NCI-H1694 treated with DMSO at 0.1 percent for 48 hours (cell line): ENCODE results near the gene KCTD5.

ENCODE experiments used
- DNase-seq: peaks from one replicate; lab custom pipeline; 2025; lab: John Stamatoyannopoulos, UW

The KCTD5 gene

DNA sequence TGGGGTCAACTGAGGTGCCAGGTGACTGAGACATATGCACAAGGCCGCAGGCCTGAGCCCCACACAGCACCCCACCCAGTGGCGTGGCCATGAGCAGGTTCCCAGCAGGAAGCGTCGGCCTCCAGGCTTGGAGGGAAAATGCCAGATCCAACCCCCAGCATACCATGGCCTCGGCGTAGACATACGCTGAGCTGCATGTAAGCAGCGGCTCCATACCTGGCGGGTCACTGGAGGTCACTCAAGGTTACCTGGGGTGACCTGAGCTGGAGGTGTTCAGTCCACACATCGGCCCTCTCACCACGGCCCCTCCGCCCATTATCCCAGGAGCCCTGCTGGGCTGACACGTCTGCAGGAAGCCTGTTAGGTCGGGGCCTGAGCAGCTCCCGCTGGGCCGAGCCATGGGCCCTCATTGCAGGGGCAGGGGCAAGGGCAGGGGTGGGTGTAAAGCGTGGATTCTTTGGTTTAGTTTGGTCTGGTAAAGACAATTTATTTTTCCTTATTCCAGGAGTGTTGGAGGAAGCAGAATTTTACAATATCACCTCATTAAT, 15.2 kb downstream of the KCTD5 start:
- DNase-seq, result no peak

DNA sequence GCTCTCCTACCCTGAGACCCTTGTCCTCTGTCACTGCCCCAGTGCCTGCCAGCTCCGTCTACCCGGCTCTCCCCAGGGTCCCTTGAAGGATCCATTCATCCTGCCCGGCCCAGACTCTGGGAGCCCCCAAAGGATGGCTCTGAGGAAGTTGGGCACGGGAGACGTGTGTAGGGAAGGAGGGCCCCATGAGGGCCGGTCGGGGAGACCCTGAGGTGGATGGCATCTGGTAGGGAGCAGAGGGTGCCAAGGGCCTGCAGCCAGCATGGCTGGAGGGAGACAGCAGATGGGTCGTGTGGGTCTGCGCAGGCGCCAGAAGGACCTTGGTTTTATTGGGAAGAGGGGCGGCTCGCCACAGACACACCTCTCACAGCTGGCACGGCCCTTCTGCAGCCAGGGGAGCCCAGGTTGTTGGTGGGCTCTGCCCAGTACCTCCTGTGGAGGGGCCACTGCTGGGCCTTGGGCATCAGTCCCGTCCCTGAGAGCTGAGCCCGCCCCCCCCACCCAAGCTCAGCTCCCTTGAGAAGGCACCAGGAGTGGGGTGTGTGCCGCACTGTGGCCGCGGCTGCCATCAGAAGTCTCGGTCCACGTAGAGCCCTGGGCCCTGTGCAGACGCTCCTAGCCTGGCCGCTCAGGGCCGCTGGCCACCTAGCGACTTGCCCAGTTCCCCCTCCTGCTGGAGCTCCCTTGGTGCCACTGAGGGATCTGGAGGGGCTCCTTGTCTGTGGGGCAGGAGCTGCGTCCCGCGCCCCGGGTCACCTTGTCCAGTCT, 16.0 kb downstream of the KCTD5 start:
- DNase-seq, result no peak

DNA sequence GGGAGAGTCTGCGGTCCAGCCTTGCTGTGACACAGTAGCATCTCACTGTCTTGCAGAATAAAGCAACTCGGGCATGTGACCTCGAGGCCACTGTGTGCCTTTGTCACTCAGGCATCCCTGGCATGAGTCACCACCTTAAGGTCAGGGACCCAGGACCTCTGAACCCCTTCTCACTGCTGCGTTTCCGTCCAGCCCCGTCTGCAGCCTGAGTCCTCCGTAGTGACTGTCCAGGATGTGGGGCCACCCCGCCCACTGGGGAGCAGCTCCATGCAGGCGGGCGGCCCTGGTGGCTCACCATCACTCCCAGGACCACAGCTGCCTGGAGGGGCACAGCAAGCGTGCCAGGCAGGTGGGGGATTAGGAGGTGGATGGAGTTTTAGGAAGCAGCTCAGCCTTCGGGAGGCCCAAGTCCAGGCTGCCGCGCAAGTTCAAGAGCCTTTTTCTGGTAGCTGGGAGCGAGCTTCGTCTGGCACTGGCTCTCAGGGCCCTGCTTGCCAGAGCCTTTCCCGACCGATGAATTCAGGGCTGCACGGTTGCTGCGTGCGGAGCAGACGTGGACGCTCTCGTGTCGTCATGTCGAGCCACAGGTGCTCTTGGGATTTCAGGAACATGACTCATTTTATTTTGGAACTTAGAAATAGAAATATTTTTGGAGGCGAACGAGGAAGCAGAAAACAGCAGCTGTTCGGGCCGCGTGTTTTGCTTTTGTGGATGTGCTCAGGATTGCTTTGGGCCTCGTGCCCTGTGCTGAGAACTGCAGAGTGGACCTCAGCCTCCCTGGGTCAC, 16.8 kb downstream of the KCTD5 start:
- DNase-seq, result no peak

DNA sequence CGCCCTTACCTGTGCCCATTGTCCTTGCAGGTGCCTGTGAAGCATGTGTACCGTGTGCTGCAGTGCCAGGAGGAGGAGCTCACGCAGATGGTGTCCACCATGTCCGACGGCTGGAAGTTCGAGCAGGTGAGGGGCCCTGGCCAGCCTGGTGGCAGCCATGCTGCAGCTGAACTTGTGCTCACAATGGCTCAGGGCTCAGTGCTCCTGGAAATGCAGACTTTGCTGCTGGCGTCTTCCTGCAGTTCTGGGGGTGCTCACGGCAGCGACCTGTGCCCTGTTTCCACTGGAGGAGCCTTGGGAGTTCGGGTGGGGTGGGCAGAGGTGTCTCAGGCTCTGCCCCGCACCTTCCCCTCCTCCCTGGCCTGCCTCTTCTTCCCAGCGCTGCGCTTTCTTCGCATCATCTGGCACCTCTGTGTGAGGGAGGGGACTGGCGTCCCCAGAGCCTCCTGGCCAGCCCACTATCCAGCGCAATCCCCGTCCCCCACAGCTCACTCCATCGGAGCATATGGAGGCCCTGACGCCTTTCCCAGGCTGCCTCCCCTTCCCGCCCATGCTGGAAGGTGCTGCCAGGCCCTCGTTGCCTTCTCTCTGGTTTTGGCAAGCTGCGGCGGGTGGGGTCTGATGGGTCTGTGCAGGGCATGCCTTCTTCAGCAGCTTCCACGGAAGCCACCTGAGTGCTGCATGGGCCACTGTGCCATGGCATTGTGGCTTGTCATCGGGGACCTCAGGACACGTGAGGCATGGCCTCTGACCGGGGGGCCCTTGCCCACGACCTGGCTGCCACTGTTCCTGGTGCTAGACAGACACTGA, 17.7 kb downstream of the KCTD5 start:
- no peak for DNase-seq

DNA sequence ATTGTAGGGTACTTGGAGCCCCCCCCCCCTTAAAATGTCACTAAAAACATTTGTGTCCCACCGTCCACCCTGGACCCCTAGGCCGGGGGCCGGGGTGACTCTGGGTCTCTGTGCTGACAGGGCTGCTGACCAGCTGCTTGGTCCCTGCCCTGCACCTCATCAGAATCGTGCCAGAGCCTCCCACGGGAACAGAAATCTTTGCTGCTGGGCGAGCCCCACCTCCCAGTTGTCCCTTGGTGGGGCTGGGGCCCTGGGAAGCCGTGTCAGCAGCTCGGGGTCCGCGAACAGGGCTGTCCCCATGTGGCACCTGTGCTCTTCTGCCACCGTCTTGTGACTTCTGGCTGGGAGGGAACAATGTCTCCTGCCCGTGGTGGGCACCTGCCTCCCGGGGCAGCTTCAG, 18.5 kb downstream of the KCTD5 start:
- no peak for DNase-seq

DNA sequence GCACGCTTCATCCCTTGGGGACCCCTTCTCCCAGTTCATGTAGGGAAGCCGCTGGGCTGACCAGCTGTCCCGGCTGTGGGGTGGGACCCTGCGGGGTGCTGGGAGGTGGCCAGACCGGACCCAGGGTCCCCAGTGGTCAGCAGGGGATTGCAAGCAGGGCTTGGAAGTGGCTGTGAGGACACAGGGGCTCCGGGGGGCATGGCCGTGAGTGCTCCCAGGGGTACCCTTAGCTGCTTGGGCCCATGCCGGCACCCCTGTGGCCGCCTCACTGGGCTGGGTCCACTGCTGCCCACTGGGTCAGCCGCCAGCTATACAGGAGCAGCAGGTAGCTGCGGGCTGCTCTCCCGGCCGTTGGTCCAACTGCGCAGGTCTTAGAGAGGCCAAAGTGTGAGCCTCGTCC, 18.9 kb downstream of the KCTD5 start:
- DNase-seq, result no peak

DNA sequence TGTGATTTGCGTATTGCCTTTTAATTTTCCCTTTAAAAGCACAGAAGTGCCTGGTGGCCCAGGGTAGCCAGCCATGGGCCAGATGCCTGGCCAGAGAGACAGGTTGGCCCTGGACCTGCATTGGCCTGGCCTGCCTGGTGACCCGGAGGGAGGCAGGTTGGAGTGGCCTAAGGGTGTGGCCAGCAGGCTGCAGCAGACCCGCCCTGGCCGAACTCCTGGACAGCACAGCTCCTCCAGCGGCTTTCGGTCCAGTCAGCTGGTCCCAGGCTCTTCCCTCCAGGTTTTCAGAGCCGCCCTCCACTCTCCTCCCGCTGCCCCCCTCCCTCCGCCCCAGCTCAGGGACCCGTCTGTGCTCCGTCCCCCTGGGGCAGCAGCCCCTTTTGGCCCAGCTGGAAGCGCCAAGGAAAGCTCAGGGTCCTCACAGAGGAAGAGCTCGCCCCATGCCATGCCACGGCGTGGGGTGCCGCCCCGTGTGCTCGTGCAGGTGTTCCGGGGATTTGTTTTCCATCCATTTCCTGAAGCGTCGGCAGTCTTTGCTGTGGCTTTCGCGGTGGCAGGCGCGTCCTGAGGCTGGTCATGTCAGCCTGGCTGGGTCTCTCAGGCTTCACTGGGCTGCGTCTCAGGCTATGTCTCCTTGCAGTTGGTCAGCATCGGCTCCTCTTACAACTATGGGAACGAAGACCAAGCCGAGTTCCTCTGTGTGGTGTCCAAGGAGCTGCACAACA, 19.6 kb downstream of the KCTD5 start:
- no peak for DNase-seq

DNA sequence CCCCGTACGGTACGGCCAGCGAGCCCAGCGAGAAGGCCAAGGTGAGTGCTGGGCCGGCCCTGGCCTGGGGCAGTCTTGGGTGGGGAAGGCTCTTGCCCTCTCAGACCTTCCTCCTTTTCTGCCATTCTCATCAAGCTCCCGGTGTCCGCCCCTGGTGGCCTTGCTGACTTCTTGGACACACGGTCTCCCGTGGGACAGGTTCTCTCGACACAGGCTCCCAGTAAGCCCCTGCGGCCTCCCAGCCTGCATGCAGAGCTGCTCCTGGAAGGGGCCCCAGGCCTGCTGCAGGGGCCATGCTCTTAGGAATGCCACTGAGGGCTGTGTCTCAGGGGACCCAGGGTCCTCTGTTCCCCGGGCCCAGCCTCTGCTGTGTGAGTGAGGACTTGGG, 20.1 kb downstream of the KCTD5 start:
- DNase-seq, result no peak

DNA sequence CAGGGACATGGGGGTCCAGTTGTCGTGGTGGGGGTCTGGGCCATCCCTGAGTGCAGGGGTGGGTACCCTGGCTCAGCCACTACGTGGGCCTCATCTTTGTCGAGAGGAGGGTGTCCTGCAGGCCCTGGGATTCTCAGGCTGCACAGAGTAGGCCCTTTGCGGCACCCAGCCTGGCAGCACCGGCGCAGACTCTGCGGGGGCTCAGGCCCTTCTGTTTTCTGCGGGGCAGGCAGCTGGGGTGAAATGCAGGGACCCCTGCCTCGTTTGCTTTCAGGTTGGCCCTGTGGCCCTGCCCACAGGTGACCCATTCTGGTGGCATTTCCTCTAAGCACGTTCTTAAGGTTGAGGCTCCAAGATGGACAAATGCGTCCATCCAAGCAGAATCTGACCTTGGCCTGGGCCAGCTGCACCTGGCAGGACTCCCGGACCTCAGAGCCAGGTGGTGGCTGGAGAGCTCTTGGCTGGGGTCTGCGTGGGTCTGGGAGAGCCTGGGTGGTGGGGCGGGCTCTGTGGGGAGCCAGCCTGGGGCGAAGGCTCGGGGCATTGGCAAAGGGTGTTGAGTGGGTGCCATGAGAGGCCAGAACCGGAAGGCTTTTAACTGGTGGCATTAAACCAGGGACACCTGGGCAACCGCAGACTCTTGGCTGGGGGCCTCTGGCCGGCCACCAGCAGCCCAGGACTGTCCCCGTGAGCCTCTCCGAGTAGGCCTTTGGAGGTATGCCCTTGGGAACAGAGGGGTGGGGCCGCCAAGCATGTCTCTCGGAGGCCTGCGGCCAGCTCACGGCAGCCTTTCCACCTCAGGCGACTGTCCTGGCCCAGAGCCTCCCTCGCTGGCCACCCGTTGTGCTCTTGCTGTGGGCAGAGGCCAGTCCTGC, 20.8 kb downstream of the KCTD5 start:
- DNase-seq, result no peak

DNA sequence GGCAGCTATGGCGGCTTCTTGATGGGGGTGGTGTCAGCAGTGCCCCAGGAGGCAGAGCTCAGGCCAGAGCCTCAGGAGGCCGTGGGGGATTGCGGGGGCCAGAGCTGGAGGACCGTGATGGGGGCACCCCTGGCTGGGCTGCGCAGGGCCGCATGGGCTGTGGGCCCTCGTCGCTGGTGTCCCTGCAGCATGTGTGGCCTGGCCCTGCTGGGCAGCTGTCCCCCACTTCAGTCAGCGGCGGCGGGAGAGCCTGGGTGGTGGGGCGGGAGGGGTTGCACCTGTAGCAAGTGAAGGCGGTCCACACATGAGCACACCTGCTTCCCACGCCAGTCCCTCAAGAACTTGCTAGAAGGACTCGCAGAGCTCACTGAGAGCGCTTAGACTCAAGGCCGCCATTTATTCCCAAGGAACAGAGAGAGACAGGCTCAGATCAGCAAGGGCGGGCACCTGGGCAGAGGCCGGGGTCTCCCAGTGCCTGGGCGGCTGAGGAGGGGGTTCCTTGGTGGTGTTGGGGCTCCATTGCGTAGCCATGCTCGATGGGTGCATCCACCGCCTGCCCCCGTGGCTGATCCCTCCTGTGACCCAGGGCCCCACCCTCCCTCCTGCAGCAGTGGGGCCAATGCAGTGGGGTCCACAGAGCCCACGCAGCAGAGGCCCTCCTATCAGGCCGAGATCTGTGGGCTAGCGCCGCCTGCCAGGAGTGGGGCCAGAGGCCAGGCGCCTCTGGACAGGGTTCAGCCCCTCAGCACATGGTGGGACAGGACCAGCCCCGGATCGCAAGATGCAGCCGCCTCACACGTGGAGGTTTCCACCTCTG, 22.1 kb downstream of the KCTD5 start:
- DNase-seq, result no peak

DNA sequence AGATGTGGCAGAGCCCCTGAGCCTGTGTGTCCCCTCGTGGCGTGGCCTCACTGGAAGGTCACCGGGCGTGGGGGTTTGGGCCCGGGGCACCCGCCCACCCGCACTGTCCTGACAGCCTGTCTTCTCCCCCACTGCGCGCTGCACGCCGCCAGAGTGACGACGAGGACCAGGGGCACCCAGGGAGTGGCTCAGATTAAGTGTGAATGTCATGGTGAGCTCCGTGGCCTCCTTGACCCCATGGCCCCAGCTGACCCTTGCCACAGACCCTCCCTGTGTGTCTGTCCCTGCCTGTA, 22.6 kb downstream of the KCTD5 start:
- DNase-seq, result no peak

DNA sequence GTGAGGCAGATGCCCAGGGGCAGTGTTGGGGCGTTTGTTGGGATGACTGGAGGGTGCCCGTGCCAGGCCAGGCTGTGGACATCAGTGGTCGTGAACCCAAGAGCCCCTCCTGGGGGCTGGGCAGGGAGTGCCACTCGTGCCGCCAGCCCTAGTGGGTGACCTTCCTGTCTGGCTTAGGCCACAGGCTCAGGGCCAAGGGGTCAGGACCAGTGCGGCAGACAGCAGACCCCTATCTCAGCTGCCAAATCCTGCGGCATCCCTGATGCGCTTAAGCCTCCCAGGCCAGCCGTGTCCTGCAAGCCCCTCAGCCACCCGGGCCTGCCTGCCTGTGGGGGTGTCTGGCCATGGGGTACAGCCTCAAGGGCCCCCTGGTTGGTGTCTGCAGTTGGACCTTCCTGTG, 23.0 kb downstream of the KCTD5 start:
- no peak for DNase-seq

DNA sequence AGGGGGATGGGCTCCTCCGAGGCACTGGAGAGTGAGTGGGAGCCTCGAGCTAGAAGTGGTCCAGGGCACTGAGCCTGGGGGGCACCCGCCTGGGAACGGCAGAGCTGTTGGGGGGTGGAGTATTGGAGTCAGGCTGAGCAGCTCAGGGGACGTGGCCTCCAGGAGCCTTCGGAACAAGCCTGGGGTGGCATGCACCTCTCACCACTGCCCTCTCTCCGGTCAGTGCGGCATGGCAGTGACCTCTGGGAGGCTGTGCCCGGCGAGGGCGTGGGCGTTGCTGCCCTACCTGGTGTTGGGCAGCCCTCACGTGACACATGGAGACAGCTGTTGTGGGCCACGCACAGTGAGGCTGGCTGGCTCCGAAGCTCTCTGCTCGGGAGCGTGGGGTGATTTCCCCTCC, 23.8 kb downstream of the KCTD5 start:
- no peak for DNase-seq

DNA sequence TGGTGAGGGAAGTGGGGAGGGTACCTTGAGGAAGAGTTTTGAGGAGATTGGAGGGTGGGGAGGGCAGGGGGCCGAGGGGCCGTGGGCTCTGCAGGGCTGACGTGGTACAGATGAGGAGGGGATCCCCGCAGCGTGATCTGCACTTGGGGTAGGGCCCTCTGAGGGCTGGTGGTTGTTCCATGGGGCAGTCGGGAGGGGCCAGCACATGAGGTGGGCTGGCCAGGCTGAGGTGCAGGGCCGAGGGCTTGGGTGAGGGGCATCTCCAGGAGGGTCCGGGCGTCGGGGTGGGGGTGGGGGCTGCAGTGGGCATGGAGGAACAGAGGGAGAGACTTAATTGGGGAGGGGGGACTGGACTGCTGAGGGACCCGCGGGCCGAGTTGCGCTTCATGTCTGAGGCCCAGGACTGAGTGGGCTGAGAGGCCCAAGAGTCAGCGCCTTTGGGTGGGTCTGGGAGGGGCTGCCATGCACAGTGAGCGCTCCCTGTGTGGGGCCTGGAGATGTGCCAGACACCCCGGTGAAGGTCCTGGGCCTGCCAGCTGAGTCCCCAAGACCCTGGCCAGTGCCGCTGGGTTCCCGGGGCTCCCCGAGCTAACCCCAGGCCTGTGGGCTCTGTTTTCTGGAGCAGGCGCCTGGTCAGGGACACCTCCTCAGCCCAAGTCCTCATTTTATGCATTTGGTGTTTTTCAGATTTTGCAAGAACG, 24.4 kb downstream of the KCTD5 start:
- DNase-seq, result no peak

DNA sequence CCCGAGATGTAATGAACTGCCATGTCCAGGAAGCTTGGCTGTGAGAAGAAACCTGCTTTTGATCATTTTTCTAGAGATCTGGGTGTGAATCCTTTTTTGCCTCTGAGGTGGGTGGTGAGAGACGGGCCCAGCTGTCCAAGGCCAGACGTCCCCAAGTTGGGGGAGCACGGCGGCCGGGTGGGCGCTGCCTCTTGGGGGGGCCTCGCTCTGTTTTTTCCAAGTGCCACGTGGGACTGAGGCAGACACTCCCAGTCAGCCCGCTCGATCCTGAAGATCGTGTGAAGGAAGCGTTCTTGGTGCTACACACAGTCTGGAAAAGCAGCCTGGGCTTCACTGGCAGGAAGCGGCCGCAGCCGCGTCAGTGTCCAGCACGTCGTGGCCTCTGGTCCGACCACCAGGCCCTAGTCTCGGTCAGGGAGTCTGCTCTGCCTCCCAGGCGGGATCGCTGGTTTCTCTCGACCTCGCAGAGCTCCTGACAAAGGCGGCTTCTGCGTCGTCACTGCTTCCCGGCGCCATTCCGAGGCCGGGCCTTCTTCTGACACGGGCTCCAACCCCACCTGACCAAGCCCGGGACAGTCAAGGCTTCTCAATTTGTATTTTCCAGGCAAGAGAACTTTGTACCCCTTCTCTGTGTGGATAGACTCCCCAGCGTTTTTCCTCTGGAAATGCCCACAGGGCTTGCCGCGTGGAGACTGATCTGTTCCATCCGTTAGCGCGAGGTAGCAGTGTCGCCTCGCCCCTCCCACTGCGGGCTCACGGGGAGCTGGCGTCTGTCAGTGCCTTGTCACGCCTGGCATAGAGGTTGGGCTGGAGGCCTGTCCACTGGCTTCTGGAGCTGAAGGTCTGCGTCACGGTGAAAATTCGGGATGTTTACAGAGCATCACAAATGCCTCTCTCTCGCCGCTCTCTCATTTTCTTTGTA, 25.3 kb downstream of the KCTD5 start:
- DNase-seq, result no peak

DNA sequence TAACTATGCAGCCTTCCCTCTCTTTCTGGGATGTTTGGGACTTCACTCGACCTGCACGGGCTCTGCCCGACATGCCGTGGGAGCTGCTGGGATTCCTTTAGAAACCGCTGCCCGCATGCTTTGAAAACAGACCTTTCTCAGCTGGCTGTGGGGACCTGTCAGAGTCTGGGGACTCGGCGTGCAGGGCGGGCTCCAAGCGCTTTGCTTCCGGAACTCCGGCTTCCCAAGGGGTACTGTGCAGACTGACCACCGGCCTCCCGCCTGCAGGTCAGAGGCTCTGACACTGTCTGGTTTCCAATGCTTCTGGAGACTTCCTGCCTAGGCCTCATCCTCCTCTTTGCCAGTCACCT, 25.9 kb downstream of the KCTD5 start:
- no peak for DNase-seq

DNA sequence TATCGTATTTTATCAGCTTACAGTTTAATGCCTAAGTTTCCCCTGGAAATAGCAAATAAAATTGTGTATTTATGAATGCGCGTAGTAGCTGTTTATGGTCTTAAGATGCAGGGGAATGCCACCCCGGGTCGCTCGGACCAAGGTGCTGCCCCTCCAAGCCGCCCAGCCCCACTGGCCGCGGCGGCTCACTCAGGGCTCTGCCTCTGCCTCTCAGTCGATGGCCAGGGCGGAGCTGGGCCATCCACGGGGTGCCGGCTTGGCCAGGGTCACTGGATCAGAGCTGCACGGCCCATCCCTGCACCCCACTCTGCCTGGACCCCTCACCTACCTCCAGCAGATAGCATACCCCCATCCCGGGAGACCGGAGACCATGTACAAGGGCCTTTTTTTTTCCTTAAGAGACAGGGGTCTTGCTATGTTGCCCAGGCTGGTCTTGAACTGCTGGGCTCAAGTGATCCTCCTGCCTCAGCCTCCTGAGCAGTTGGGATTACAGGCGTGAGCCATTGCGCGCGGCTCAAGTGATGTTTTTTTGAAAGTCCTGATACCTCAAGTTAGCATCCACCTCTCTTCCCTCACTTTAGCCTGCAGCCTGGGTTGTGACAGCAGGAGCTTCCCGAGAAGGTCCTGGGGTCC, 26.7 kb downstream of the KCTD5 start:
- no peak for DNase-seq

DNA sequence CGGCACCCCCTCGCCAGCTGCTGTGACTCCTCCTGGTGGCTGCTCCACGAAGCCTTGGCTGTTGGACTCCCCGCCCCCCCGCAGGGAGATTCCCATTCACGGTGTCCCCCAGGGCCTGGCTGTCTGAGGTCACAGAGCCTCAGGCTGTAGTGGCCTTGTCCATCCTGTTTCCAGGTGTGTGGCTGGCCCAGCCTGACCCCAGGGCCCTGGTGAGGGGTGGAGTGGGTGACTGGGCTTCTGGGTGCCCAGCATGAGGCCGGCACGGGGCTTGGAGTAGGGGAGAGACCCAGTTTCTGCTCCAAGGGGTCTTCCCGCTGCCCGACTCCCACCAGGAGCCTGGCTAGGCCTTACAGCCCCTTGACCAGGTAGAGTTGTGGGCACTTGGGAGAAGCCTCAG, 27.3 kb downstream of the KCTD5 start:
- no peak for DNase-seq
